GM10847 (cell line): ENCODE results near the gene FEM1C.

Source experiments
- POLR2A ChIP-seq: IDR thresholded peaks from 2 replicates; pipeline ENCODE4 v1.6.1; 2011; ENCODE audit not compliant: insufficient read length; ENCODE audit errors: extremely low read depth

The FEM1C gene

GRCh38 chr5:115477581-115477980 lies 67.0 kb downstream of the FEM1C start:
- no peak for TF ChIP-seq POLR2A

DNA sequence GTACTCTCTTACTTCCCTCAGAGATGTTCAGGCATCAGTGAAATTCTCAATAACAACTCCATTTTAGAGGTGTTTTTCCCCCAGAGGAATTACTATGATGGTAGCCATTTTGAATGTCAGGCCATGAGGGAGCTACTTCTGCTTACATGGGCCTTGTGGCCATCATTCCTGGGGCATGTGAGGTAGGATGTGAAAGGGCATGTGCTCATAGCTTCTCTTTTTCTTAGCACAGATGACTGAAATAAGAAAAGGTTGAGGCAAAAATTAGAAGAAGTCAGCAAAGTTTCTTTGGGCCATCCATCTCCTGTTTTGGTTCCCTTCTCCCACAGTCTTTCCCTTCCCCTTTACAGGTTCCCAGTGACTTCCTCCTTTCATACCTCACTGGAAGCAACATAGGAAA lies 68.8 kb downstream of the FEM1C start:
- no peak for TF ChIP-seq POLR2A

GRCh38 chr5:115472271-115473025 lies 72.1 kb downstream of the FEM1C start:
- TF ChIP-seq POLR2A, result no peak

DNA sequence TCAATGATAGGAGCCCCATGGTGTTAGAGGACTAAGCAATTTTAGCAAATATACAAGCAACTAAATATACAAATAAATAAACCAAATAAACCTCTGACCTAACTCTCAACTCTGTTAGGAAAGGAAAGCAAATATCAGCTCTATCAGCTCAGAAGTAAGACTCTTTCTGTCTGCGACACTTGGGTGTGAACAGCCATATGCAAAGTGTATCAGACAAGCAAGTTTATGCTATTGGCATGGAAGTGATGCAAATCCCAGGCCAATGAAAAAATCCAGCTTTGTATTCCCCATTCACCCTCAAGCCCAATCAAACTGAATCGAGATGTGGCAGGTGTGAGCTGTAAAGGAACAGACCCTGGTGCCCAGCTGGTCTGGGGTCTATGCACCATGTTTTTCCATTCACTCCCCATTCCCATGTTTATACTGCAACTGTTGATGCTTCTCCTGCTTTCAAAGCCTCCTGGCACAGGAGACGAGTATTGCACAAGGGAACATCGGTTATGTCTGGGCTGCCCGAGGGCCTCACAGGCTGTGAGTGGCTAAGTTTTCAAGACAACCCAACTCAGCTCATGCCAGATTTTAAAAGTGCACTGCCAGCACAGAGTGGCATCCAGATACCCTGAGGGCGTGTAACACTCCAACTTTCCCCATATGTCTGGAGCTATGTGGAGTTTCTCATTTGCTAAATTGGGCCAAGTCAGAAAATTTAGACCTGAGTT lies 73.1 kb downstream of the FEM1C start:
- no peak for TF ChIP-seq POLR2A

DNA sequence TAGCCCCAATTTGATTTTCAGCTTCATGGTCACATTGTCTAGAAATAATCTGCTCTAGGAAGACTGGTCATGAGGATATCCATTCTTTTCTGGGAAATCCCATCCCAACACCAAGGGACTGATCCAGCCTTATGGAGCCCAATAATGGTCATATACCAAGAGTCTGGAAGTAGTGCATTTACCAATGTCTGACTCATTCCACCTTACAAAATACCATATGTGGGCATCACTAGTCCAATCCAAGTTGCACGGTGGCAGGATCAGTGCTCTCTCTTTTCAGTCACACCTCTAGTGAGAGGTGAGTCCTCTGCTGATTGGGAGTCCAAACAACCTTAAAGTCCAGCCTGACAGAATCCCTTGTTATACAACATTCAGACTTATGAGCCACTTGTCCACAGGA lies 73.7 kb downstream of the FEM1C start:
- no peak for TF ChIP-seq POLR2A
